GM19468 (cell line): ENCODE measurements around the gene ZSCAN32.

ENCODE experiments used
- ATAC-seq: cut with Tn5 transposase; IDR thresholded peaks from one replicate; pipeline ENCODE4 v1.9.1; 2021; ENCODE audit warnings: mild to moderate bottlenecking, moderate library complexity, moderate number of reproducible peaks; ENCODE audit not compliant: unreplicated experiment; ENCODE audit errors: extremely low read depth

The ZSCAN32 gene

DNA sequence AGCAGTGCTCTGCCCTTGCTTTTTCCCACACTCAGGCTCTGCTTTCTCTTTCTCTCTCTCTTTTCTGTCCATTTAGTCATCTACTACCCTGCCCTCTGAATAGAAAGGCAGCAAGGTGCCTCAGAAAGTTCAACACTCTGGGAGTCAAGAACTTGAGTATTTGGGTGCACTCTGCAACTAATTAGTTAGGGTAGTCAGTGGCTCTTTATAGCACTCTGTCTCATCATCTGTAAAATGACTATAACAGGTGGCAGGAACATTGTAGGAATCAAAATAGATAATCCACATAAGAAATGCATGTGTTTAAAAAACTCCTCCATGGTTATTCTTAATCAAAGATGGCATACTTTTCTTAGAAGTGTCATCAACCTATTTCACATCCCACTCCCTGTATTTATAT, 37.9 kb downstream of the ZSCAN32 start:
- ATAC-seq = no peak

DNA sequence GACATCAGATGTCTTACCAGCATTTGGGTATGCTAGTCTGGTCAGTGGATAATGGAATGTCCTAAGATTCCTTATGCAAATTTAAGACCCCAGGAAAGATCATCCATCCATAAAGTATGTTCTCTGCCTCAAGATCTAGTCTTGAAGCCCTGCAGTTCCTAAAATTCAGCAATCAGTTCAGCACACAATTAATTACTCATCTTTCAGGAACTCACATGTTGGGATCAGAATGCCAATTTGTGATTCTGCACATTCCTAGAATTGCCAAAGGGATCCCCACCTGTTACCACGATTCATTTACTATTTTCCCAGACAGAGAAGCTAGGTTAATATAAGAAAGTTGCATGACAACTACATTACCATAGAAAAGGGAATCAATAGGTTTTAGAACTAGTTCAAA, 41.9 kb downstream of the ZSCAN32 start:
- no peak for ATAC-seq

DNA sequence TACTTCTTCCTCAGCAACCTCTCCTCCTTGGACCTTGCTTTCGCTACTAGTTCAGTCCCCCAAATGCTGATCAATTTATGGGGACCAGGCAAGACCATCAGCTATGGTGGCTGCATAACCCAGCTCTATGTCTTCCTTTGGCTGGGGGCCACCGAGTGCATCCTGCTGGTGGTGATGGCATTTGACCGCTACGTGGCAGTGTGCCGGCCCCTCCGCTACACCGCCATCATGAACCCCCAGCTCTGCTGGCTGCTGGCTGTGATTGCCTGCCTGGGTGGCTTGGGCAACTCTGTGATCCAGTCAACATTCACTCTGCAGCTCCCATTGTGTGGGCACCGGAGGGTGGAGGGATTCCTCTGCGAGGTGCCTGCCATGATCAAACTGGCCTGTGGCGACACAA, 44.7 kb downstream of the ZSCAN32 start:
- no peak for ATAC-seq

DNA sequence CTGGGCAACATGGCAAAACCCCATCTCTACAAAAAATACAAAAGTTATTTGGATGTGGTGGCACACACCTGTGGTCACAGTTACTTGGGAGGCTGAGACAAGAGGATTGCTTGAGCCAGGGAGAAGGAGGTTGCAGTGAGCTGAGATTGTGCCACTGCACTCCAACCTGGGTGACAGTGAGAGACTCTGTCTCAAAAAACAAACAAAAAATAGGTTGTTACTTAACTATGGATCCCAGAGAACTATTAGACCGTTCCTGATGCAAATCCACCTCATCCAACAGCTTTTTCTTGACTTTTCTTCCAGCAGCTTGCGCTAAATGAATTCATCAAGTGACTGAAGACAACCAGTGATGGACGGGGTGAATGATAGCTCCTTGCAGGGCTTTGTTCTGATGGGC, 45.2 kb downstream of the ZSCAN32 start, which contains the start of gene OR2C1:
TSS of gene OR2C1 (plus strand) at position 301 of the 400 bp plus-strand sequence. CDS start at position 353, 52 bp downstream.
- ATAC-seq = no peak

DNA sequence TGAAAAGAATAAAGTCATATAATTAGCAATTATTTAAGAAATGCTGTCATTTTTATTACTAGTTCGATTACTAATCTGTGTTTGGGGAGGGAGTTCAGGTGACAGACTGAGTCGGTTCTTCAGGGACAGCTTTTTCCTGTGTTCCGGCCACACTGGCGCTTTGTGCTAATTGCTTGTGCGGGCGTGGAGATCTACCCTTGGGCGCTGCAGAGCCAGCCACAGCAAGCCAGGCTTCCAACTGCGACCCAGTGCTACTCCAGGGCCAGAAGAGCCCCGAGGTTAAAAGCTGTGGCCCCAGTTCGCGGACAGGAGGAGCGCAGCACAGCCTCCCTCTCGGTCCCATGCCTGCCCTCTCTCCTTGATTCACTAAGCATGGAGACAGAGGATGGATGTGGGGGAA, 51.6 kb downstream of the ZSCAN32 start:
- no peak for ATAC-seq

DNA sequence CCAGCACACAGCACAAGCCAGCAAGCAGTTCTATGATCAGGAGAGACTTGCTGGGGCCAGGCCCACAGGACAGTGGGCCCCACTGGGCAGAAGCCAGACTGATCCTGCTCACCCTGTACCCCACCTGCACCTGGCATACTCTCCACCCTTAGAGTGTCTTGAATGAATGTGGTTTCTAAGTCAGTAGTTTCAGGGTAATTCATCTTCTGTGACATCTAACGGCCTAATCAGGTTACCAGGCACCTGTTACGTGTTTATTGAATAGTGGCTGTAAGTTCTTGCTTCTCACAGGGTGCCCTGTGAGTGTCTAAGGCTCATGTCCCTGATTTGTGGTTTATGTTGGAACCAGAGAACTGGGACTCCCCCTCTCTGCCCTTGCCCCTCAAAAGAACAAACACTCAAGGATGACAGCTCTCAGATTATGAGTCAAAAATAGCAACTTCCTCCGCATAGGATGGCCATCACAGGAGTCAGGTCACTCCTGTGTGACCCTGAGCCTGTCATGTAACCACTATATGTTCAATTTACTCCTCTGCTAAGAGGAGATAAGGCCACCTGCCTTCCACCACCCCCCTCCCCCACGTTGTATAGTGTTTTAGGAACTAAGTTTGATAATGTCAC, 52.1 kb downstream of the ZSCAN32 start:
- no peak for ATAC-seq

DNA sequence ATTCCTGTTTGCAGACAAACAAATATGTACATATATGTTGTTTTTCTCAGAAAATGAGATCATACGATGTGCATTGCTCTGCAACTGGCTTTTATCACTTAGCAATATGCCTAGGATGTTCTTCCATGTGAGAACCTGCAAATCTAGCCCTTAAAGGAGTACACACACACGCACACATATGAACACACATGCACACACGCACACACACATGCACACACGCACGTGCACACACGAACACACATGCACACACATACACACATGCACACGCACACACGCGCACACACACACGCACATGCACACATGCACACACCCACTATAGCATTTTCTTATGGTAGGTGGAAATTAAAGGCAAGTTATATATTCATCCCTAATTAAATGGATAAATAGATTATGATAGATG, 53.2 kb downstream of the ZSCAN32 start:
- ATAC-seq = no peak

DNA sequence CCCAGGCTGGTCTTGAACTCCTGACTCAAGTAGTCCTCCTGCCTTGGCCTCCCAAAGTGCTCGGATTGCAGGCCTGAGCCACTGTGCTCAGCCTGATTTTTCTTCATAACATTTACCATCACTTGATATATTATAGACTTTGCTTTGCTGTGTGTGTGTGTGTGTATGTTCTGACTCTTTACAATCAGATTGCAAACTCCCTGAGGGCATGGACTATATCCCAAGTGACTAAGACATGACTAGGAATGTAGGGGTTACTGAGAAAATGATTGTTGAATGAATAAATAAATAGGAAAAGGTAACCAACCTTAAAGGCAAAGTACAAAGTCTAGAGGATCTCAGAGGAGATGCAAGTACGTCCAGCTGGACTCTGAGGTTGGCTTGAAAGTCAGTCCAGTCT, 54.8 kb downstream of the ZSCAN32 start:
- ATAC-seq = no peak
